SIG-M5 treated with dmso at 0.1 percent for 504 hours (cell line): Measurements from ENCODE around the gene RPS25.
A peak's percentile ranks its signal among the peaks of the same experiment; 100 is the strongest.
"Not testable (repeated sequence)": the region's sequence is repeated elsewhere in the genome, so short reads cannot be mapped to it uniquely, and the experiment has no call there.

Source experiments
- DNase-seq: peaks from one replicate; lab custom pipeline; 2025; ENCODE audit not compliant: unreplicated experiment; lab: John Stamatoyannopoulos, UW

RPS25 gene

GRCh38 chr11:119016216-119017009, 1.7 kb downstream of the RPS25 start:
- no peak for DNase-seq

- DNase-seq: no peak
These were observed 3.0 kb downstream of the RPS25 start for GRCh38 chr11:119015054-119015611.

GRCh38 chr11:119014209-119014924, 3.8 kb downstream of the RPS25 start:
- DNase-seq: no peak

GRCh38 chr11:119012629-119013170, 5.4 kb downstream of the RPS25 start:
- no peak for DNase-seq

DNA sequence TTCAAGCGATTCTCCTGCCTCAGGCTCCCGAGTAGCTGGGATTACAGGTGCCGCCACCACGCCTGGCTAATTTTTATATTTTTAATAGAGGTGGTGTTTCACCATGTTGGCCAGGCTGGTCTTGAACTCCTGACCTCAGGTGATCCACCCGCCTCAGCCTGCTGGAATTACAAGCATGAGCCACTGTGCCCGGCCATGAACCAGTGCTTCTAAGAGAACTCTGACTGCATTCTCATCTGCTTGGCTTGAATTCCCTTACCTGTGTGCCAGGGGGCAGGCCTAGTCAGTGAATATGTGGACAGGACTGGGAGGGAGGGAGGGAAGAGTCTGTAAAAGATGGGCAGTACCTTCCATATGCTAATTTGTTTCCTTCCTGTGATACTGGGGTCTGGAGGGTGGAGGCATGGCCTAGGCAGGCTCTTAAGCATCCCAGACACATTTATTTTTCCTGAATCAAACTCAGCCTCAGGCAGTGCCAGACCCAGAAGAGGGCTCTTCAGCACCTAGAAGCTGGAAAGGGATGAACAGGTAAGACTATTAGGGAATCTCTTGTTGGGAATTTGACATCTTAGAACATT, 6.6 kb downstream of the RPS25 start:
- DNase-seq: no peak

GRCh38 chr11:119006656-119007055, 11.5 kb downstream of the RPS25 start:
- DNase-seq: no peak

DNA sequence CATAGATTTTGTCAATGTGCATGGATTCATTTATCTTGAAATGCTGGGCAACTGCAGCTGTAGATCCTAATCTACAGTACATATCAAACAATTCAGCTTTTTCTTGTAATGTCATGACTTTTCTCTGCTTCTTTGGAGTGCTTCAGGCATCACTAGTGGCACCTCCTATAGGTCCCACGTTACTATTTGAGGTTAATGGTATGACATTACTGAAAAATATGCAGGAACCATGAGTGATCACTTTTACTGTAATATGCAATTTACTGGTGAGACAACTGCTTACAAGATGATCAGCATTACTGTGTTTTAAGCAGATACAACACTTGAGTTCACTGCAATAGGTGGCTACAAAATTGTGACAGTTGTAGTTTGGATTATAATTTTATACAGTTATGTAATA, 17.2 kb downstream of the RPS25 start:
- no peak for DNase-seq

GRCh38 chr11:118998822-118999221, 19.3 kb downstream of the RPS25 start:
- DNase-seq: no peak

DNA sequence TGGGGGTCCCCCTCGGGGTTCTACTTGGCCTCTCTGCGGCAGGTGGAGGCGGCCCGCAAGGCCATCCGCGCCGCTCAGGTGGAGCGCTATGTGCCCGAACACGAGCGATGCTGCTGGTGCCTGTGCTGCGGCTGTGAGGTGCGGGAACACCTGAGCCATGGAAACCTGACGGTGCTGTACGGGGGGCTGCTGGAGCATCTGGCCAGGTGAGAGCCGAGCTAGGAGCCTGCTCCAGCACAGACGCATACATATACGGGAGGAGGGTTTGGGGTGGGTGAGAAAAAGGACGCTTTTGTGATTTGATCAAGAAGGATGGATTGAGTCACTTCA, 19.8 kb downstream of the RPS25 start:
- no peak for DNase-seq

DNA sequence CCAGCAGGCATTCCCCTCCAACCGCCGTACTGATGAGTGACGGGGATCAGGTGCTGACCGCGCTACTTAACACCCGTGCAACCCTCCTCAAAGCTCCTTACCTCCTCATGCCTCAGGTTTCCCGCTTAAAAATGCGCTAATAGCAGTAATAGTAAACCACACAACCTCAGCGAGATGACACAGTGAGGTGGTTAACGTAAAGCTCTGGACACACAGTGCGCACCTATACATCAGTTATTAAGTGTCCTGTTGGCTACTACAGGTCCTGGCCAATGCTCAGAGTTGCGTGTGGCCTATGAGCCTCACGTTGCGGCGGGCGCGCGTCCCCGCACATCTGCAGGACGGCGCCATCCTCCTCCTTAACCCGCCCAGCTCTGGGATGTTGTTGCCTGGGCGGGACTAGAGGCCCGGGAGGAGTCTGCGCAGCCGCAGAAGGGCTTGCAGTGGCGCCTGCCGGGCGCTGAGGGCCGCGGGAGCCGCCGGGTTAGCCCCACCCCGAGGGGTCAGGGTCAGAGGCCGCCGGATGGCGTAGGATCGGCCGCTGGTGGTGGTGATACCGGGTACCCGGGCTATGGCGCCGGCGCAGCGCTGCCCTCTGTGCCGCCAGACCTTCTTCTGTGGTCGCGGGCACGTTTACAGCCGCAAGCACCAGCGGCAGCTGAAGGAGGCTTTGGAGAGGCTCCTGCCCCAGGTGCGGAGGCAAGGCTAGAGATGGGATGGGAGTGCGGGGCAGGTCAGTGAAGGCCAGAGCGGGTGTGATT, 20.3 kb downstream of the RPS25 start, which contains the start of gene CENATAC:
TSS of gene CENATAC (plus strand) at position 512 of the 761 bp plus-strand sequence. CDS start at position 572, 60 bp downstream.
- peak; percentile 90 for DNase-seq

DNA sequence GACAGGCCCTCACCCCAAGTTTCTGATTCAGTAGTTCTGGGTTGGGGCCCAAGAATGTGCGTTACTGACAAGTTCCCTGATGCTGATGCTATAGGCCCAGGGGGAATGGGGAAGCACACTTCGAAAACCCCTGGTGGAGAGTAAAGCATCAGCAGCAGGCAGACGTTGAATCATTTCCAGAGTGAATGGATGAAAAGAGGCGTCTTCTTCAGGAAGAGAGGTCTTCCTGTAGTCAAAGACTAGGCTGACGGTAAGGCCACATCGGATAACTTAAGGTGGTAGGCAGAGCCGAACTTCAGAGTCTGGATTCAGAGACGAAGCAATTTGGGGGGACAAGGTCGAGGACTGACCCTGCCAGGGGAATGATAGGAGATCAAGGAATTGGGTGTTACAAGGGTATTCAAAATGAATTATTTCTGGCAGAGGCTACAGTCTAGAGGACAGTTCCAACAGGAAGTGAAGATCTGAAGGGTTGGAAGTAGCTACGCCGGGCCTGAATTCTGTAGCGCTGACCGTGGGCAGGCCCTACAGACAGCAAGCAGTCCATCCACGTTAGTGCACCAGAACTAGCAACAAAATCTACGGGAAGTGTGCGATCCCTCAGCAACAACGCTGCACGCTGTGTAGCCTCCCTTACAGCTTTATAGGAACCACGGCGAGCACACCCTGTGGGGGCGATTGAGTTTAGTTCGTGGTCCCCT, 21.1 kb downstream of the RPS25 start:
- peak; percentile 75 for DNase-seq

GRCh38 chr11:118991486-118992038, 26.6 kb downstream of the RPS25 start:
- DNase-seq: not testable (repeated sequence)

DNA sequence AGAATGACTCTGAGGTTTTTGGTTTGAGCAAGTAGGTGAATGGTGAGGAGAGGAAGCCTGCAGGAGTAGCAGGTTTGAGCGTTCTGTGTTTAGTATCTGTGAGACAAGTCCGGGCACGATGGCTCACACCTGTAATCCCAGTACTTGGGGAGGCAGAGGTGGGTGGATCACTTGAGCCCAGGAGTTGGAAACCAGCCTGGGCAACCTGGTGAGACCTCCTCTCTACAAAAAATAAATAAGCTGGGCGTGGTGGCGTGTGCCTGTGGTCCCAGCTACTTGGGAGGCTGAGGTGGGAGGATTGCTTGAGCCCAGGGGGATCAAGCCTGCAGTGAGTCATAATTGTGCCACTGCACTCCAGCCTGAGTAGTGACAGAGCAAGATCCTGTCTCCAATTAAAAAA, 29.9 kb downstream of the RPS25 start:
- no peak for DNase-seq

DNA sequence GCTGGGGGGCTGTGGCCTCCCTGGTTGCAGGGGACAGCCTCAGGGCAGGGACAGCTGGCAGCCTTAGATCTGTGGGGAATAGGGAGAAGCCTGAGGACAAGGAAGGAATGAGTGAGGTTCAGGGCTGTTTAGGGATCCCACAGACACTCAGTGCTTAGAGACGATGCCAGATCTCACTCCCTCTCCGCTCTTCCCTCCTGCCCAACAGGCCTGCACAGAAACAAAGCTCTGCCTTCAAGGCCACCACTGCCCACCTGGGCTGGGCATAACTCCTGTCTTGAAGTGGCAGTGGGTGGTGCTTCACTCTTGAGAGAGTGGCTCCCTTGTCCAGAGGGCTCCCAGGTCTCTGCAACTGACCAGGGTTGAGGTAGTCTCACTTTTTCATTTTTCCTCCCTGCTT, 33.3 kb downstream of the RPS25 start:
- no peak for DNase-seq

DNA sequence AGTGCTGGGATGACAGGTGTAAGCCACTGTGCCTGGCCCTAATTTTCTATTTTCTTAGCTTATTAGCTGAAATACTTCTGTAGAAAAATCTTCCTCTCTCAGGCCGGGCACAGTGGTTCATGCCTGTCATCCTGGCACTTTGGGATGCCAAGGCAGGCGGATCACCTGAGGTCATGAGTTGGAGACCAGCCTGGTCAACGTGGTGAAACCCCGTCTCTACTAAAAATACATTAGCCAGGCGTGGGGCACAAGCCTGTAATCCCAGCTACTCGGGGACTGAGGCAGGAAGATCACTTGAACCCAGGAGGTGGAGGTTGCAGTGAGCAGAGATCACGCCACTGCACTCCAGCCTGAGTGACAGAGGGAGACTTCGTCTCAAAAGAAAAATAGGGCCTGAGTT, 33.8 kb downstream of the RPS25 start:
- DNase-seq: not testable (repeated sequence)

DNA sequence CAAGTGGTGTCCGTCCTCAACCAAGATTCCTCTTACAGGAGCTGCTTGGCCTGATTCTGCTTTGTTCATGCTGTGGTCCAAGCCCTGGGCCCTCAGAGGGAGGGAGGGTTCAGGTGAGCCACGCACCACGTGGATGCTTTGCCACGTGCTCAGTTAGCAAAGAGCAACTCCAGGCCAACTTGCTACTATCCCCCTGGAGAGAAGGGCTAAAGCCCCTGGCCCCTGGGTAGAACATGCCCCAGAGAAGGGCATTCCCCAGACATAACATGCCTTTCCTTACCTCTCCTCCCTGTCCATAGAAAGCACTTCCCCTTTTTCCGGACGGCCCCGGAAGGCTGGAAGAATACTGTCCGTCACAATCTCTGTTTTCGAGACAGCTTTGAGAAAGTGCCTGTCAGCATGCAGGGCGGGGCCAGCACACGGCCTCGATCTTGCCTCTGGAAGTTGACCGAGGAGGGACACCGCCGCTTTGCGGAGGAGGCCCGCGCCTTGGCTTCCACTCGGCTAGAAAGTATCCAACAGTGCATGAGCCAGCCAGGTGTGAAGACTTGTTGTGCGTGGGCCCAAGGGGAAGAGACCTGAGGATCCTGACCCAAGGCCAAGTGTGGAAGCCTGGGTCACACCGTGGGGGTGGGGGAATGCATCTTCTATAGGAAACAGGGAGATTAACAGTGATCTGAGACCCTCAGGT, 37.8 kb downstream of the RPS25 start:
- DNase-seq: no peak

DNA sequence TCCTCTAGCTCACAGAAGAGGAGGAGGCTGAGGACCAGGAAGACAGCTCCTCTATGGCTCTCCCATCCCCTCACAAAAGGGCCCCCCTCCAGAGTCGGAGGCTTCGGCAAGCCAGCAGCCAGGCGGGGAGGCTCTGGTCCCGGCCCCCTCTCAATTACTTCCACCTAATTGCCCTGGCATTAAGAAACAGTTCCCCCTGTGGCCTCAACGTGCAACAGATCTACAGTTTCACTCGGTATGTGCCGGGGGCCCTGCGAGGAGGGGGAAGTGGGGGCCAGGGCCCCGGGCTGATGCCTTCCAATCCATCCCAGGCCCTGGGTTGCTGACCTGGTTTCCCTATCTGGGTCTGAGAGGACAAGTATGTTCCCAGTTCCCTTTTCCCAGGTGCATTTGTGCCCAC, 38.7 kb downstream of the RPS25 start:
- peak; percentile 7 for DNase-seq

DNA sequence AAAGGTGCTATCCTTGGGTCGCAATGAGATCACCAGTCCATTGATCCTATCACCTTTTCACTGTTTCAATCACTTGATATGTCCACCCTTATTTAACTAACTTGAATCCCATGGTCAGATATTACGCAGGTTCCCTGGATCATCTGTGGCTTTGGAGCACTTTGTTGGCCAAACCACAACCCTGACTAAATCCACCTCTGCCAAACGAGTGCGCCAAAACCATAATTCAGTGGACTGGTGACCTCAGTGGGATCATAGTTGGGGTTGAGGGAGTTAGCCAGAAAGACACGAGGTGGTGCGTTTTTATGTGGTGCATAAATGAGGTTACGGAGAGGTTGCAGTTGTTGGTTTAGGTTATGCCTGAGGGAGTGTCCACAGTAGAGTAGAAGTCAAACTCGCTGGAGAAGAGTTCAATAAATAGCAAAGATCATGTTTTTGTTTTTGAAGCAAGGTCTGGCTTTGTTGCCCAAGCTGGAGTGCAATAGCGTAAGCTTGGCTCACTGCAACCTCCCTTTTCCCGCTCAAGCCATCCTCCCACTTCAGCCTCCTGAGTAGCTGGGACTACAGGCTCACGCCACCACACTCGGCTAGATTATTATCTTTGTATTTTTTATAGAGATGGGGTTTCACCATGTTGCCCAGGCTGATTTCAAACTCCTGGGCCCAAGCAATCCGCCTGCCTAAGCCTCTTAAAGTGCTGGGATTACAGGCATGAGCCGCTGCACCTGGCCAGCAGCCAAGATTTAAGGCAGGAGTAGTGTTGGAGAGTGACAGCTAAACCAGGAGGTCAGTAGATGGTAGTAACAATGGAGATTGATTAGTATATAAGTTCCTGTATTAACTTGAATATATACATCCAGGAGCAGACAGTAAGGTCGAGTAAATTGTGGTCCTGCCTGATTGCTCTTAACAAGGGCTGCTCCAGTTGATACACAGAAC, 42.1 kb downstream of the RPS25 start:
- no peak for DNase-seq
